ENCODE measurements around the gene CHCHD10. TPM values are rescaled to one million over a fixed set of nuclear protein-coding genes. Genes with fewer than 3 reads are reported as not detected.

CHCHD10 gene
- total and polyA plus RNA-seq, 10 of the 15 experiments (the other 5 are each of a cell fraction or from before 2014, with no cell fraction given), result 13.2 to 241 (median 128) TPM

DNA sequence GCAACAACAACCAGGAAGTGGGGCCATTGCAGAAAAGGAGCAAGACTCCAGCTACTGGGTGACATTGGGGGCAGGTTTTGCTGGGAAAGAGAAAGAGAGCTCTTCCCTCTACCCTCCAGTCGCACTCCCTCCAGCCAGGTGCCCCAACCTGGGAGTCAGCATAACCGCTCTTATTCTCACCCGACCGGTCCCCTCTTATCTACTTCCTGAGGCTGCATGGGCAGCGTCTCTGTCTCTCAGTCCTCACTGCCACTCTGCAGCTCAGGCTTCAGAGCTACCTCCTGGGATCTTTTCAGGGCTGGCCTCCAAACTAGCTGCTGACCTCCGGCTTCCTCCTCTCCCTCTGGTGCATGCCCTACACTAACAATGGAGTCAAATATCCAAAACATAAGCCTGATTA lies 22.0 kb downstream of the CHCHD10 start:
- no peaks in the 10 kb centered on the region; the same call in 2 of the 3 replicates for H3K9me3 ChIP-seq (replicated peaks; ENCODE audit: control insufficient read depth, insufficient read depth, low read length)
- ATAC-seq (no peak), DNase-seq (ENCODE audit: low read depth, low spot score) (no peak), FAIRE-seq (no peak)
- H4K20me1 ChIP-seq (ENCODE audit: control insufficient read depth, insufficient read depth), result no peaks in the 10 kb centered on the region
- POLR2A ChIA-PET, result interaction anchor here (1.6 kb wide), 1 partner anchor 10 kb away, joined by 7 read pairs; no protein-coding TSS in a partner anchor
- no TSS peak for BruUV-seq (replicated peaks)
- H3K4me3 ChIP-seq, result no peak overlapping the region
- H3K79me2 ChIP-seq (ENCODE audit: control insufficient read depth, insufficient read depth, low read length), result no peaks in the 10 kb centered on the region
- in situ Hi-C loops (cut with MboI), result no loop called here
- no peaks in the 10 kb centered on the region; a peak in 1 of 4 replicates for H3K36me3 ChIP-seq (ENCODE audit: control insufficient read depth in 2 of 2, insufficient read depth in 2 of 2, low read length in 1 of 2)
- TF ChIP-seq ZNF622 (IDR thresholded peaks at IDR 0.05), result no peak
- no peak for TF ChIP-seq ZBED1 (IDR thresholded peaks at IDR 0.05; ENCODE audit: borderline replicate concordance)
- TF ChIP-seq, protein P1, sequence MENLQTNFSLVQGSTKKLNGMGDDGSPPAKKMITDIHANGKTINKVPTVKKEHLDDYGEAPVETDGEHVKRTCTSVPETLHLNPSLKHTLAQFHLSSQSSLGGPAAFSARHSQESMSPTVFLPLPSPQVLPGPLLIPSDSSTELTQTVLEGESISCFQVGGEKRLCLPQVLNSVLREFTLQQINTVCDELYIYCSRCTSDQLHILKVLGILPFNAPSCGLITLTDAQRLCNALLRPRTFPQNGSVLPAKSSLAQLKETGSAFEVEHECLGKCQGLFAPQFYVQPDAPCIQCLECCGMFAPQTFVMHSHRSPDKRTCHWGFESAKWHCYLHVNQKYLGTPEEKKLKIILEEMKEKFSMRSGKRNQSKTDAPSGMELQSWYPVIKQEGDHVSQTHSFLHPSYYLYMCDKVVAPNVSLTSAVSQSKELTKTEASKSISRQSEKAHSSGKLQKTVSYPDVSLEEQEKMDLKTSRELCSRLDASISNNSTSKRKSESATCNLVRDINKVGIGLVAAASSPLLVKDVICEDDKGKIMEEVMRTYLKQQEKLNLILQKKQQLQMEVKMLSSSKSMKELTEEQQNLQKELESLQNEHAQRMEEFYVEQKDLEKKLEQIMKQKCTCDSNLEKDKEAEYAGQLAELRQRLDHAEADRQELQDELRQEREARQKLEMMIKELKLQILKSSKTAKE (IDR thresholded peaks at IDR 0.05; ENCODE audit: low read depth, poor library complexity, severe bottlenecking), result no peak
- TF ChIP-seq, protein P2, sequence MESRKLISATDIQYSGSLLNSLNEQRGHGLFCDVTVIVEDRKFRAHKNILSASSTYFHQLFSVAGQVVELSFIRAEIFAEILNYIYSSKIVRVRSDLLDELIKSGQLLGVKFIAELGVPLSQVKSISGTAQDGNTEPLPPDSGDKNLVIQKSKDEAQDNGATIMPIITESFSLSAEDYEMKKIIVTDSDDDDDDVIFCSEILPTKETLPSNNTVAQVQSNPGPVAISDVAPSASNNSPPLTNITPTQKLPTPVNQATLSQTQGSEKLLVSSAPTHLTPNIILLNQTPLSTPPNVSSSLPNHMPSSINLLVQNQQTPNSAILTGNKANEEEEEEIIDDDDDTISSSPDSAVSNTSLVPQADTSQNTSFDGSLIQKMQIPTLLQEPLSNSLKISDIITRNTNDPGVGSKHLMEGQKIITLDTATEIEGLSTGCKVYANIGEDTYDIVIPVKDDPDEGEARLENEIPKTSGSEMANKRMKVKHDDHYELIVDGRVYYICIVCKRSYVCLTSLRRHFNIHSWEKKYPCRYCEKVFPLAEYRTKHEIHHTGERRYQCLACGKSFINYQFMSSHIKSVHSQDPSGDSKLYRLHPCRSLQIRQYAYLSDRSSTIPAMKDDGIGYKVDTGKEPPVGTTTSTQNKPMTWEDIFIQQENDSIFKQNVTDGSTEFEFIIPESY (IDR thresholded peaks at IDR 0.05), result no peak
- no peak for TF ChIP-seq STAT3 (IDR thresholded peaks at IDR 0.05; ENCODE audit: low read depth, low read length)
- no peak for TF ChIP-seq MEF2B (IDR thresholded peaks at IDR 0.05; ENCODE audit: partially characterized antibody, poor library complexity, severe bottlenecking)
- no peak for TF ChIP-seq GATAD2B (conservative IDR thresholded peaks at IDR 0.05; ENCODE audit: low read depth)
- no peak overlapping the region for H2AFZ ChIP-seq (ENCODE audit: control insufficient read depth, low read depth, low read length)
- H3K27me3 ChIP-seq (replicated peaks in 1 of 2; ENCODE audit: control insufficient read depth in 2 of 2, insufficient read depth in 2 of 2, low read length in 1 of 2), result no peaks in the 10 kb centered on the region
- SMC1A ChIA-PET (ENCODE audit: uncharacterized antibody, unreplicated experiment), result no interaction called here
- H3K4me2 ChIP-seq (ENCODE audit: control insufficient read depth, insufficient read depth), result no peak overlapping the region
- CTCF ChIA-PET, result no interaction called here
- 99% methylated on average over 6 of the region's 6 CpGs for WGBS (ENCODE audit: insufficient coverage, insufficient replicate concordance, low lambda C conversion rate, missing lambda C conversion rate)
- H3K9ac ChIP-seq (ENCODE audit: control insufficient read depth, insufficient read depth, low read length), result no peak overlapping the region
- H3K4me1 ChIP-seq (ENCODE audit: control insufficient read depth, insufficient read depth, low read length), result no peaks in the 10 kb centered on the region
- intact Hi-C loops (cut with micrococcal nuclease; ENCODE audit: unreplicated experiment), result no loop called here
- RAD21 ChIA-PET (ENCODE audit: unreplicated experiment), result interaction anchor here (0.6 to 0.7 kb wide), 2 partner anchors 148 to 761 kb away, joined by 3 to 4 read pairs; partner anchors contain the start of gene MIF
- no peak overlapping the region for H3K27ac ChIP-seq (ENCODE audit: control insufficient read depth, insufficient read depth)

Measured in GM12878 (cell line).